Astrocyte of the spinal cord (primary cell): Measurements from ENCODE around the gene SYNJ2.

Experiments used
- DNase-seq: peaks from one replicate; pipeline ENCODE4 v3.0.0; 2011; ENCODE audit warnings: low read depth, low spot score
- H3K4me3 ChIP-seq: 2 replicates; pipeline ENCODE4 v1.5.1; 2011; ENCODE audit warnings: low read depth, mild to moderate bottlenecking, low read length, moderate library complexity
- in situ Hi-C: cut with HindIII; loops from 2 replicates; pipeline ENCODE4 v1.10.0; 2017; ENCODE audit warnings: low sequenced_read_pairs
- TF ChIP-seq, protein P1 (sequence below): IDR thresholded peaks from 2 replicates; pipeline ENCODE4 v1.5.1; 2012; ENCODE audit warnings: low read depth, mild to moderate bottlenecking, low read length, inconsistent platforms

Gene SYNJ2

DNA sequence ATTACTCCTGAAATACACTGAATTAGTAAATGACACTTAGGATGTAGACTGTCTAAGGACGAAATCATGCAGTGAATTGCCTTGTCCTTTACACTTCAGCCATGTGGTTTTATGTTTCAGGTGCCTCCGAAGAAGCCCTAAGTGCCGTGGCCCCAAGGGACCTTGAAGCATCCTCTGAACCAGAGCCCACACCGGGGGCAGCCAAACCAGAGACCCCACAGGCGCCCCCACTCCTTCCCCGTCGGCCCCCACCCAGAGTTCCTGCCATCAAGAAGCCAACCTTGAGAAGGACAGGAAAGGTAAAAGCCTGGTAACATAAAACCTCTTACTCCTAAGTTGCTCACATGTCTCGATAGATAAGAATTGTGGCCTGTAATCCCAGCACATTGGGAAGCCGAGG lies 111.1 kb downstream of the SYNJ2 start:
- DNase-seq, result no peak
- in situ Hi-C loops, result no loop called here
- H3K4me3 ChIP-seq, result no peak overlapping the region

GRCh38 chr6:158095031-158095430 lies 113.4 kb downstream of the SYNJ2 start:
- in situ Hi-C loops, result no loop called here
- TF ChIP-seq, protein P1, sequence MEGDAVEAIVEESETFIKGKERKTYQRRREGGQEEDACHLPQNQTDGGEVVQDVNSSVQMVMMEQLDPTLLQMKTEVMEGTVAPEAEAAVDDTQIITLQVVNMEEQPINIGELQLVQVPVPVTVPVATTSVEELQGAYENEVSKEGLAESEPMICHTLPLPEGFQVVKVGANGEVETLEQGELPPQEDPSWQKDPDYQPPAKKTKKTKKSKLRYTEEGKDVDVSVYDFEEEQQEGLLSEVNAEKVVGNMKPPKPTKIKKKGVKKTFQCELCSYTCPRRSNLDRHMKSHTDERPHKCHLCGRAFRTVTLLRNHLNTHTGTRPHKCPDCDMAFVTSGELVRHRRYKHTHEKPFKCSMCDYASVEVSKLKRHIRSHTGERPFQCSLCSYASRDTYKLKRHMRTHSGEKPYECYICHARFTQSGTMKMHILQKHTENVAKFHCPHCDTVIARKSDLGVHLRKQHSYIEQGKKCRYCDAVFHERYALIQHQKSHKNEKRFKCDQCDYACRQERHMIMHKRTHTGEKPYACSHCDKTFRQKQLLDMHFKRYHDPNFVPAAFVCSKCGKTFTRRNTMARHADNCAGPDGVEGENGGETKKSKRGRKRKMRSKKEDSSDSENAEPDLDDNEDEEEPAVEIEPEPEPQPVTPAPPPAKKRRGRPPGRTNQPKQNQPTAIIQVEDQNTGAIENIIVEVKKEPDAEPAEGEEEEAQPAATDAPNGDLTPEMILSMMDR, result no peak
- no peak for DNase-seq
- H3K4me3 ChIP-seq, result no peak overlapping the region

More for the DNA sequence above, 111.1 kb downstream of the SYNJ2 start:
- TF ChIP-seq, protein P1, result no peak

DNA sequence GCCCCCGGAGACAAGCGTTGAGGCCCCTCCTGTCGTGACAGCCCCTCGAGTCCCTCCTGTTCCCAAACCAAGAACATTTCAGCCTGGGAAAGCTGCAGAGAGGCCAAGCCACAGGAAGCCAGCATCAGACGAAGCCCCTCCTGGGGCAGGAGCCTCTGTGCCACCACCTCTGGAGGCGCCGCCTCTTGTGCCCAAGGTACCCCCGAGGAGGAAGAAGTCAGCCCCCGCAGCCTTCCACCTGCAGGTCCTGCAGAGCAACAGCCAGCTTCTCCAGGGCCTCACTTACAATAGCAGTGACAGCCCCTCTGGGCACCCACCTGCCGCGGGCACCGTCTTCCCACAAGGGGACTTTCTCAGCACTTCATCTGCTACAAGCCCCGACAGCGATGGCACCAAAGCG lies 114.0 kb downstream of the SYNJ2 start:
- no peak overlapping the region for H3K4me3 ChIP-seq
- in situ Hi-C loops, result no loop called here
- DNase-seq, result no peak
- TF ChIP-seq, protein P1, result no peak

DNA sequence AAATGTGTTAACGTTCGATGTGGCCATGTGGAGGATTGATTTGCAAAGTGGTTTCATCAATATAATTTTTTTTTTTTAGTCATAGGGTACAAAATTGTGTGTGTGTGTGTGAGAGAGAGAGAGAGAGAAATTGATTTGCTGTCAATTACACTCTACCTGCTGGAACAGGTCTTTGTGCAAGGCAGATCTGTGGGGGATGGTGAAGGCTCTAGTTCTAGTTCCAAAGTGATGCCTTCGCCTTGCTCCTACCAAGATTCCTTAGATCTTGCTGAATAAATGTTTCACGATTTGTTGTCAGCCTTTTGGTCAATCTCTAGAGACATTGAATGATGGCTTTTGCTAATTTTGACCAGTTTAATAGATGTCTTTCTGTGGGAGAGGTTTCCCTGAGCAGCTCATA lies 121.6 kb downstream of the SYNJ2 start:
- in situ Hi-C loops, result no loop called here
- DNase-seq, result no peak
- no peak overlapping the region for H3K4me3 ChIP-seq
- TF ChIP-seq, protein P1, result no peak

- no peak overlapping the region for H3K4me3 ChIP-seq
- no peak for DNase-seq
- TF ChIP-seq, protein P1, result no peak
- in situ Hi-C loops, result no loop called here
Observed at GRCh38 chr6:158104696-158105095, 123.0 kb downstream of the SYNJ2 start.

DNA sequence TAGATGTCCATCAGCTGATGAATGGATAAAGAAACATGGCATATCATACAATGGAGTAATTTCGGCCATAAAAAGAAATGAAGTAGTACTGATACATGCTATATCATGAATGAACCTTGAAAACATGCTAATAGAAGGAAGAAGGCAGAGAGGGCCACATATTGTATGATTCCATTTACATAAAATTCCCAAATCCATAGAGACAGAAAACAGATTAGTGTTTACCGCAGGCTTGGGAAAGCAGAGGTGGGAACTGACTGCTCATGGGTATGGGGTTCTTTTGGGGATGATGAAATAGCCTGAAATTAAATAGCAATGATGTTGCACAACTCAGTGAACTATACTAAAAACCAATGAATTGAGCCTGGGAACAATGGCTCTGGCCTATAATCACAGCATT lies 128.1 kb downstream of the SYNJ2 start:
- TF ChIP-seq, protein P1, result no peak
- no peak overlapping the region for H3K4me3 ChIP-seq
- DNase-seq, result no peak
- in situ Hi-C loops, result no loop called here

DNA sequence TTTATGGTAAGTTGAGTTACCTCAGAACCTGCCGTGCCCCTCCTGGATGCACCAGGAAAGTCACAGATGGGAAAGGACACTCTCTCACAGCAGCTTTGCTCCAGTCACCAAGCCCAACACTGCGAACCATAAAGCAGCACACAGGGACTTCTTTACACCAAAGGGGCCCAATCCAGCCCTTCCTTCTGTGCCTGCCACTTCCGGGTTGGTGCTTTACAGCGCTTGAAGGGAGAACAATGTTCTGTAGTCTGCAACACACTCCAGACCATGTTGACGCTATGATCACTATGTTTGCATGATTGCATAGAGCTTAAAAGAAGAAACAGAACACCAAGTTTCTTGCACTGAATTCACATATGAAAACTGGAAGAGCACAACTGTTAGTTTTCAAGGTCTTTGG lies 129.3 kb downstream of the SYNJ2 start:
- no peak overlapping the region for H3K4me3 ChIP-seq
- no peak for DNase-seq
- TF ChIP-seq, protein P1, result no peak
- in situ Hi-C loops, result no loop called here
